LNCaP clone FGC (cell line): ENCODE results near the gene C2CD3.

Experiments
- DNase-seq: peaks from one replicate; pipeline ENCODE4 v3.0.0-alpha.2; 2011; ENCODE audit warnings: low read depth
- H3K4me3 ChIP-seq: 2 replicates; pipeline ENCODE4 v1.5.1; 2011; ENCODE audit warnings: mild to moderate bottlenecking, low read depth, low read length, control low read depth
- TF ChIP-seq, protein P1 (sequence below): IDR thresholded peaks from 2 replicates; pipeline ENCODE4 v1.5.1; 2012; ENCODE audit warnings: mild to moderate bottlenecking; ENCODE audit not compliant: control insufficient read depth, insufficient read depth; ENCODE audit errors: extremely low read depth

Gene C2CD3

DNA sequence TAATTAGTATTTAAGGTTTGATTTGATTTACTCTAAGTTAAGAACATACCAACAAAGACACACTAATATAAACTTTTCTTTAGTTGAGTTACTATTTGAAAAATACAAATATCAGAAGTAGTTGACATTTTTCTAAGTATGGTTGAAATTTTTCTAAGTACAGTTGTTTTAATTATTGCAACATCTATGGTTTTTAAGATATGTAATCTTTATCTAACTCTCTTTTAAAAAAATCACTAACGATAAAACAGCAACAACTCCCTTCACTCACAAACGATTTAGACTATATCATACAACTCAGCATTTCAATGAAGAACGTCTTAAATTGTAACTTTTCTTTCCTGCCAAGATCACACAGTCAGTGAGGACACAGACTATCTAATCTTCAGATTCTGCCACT lies 2.0 kb downstream of the C2CD3 start:
- no peak for DNase-seq
- no peak overlapping the region for H3K4me3 ChIP-seq
- TF ChIP-seq, protein P1, sequence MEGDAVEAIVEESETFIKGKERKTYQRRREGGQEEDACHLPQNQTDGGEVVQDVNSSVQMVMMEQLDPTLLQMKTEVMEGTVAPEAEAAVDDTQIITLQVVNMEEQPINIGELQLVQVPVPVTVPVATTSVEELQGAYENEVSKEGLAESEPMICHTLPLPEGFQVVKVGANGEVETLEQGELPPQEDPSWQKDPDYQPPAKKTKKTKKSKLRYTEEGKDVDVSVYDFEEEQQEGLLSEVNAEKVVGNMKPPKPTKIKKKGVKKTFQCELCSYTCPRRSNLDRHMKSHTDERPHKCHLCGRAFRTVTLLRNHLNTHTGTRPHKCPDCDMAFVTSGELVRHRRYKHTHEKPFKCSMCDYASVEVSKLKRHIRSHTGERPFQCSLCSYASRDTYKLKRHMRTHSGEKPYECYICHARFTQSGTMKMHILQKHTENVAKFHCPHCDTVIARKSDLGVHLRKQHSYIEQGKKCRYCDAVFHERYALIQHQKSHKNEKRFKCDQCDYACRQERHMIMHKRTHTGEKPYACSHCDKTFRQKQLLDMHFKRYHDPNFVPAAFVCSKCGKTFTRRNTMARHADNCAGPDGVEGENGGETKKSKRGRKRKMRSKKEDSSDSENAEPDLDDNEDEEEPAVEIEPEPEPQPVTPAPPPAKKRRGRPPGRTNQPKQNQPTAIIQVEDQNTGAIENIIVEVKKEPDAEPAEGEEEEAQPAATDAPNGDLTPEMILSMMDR, result no peak

DNA sequence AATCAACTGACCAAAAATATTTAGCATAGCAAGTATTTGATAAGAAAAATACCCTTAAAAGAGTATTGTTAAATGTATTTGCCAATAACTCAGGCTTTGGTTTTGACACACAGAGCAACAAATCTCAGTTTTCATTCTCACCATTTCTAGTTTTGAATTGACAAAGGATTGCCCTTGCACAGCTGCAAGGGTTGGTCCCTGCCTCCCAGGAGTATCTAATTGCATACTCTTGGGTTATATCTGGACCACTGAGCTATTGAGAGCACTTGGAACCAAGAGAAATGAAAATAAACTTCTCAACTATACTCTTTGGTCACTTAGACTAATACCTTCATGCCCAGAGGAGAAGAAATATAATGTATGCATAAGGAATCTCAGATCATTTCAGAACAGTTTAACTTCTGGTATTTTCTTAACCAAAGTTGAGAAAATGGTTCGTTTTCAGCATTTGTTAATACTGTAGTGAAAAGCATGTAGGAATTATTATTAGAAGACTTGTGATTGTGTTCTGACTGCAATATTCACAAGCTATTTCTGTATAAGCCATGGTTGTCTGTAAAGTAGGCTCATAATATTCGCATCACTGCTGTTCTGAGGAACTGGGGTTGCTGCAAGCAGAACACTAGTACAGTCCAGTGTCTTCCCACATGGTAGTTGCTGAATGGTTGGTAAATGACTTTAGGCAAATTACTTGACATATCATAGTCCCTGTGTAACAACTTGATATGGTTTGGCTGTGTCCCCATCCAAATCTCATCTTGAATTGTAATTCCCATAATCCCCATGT lies 7.9 kb downstream of the C2CD3 start:
- TF ChIP-seq, protein P1, result no peak
- H3K4me3 ChIP-seq, result no peak overlapping the region
- DNase-seq, result no peak

DNA sequence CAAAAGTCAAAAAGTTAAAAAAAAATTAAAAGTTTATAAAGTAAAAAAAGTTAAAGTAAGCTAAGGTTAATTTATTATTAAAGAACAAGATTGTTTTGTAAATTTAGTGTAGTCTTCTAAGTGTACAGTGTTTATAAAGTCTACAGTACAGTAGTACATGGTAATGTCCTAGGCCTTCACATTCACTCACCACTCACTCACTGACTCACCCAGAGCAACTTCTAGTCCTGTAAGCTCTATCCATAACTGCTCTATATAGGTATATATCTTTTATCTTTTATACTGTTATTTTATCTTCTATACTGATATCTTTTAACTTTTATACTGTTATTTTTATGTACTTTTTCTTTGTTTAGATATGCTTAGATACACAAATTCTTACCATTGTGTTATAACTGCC lies 11.2 kb downstream of the C2CD3 start:
- TF ChIP-seq, protein P1, result no peak
- H3K4me3 ChIP-seq, result no peak overlapping the region
- DNase-seq, result no peak

DNA sequence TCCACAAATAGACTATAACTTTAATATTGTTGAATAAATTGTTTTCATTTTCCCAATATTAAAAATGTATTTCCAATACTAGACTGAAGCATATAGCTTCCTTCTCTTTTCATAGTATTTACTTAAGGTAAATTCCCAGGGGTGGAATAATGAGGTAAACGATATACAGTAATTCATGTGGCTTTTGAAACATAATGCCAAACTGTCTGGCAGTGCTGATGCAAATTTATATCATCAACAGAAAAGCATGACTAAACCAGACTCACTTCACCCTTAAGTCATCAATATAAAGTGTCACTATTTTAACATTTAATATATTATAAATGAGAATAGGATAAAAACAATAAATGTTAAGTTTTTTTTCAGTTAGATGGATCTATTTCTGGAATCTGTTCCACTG lies 13.6 kb downstream of the C2CD3 start:
- DNase-seq, result no peak
- H3K4me3 ChIP-seq, result no peak overlapping the region
- TF ChIP-seq, protein P1, result no peak

DNA sequence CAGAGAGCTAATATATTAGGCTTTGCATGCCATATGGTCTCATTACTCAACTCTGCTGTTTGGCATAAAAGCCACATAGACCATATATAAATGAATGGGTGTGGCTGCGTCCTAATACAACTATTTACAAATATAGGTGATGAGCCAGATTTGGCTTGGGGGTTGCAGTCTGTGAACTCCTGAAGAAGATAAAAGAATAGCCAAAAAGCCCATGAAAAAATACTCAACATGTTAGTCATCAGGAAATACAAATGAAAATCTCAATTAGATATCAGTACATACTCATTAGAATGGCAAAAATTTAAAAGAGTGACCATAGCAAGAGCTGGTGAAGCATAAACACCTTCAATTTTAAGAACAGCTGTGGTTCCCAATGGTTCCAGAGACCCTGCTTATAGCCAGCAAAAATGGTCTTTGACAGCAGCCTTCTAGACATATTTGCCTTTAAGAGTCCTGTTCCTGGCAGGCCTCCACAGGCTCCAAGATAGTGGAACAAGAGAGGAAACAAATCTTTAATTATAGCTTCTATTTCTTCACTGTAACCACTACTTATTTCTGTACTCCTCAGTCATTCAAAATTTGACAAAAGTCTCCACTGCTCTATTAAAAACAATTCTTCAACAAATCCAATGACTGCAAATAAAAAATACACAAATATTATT lies 16.1 kb downstream of the C2CD3 start:
- H3K4me3 ChIP-seq, result no peak overlapping the region
- DNase-seq, result no peak
- TF ChIP-seq, protein P1, result no peak

DNA sequence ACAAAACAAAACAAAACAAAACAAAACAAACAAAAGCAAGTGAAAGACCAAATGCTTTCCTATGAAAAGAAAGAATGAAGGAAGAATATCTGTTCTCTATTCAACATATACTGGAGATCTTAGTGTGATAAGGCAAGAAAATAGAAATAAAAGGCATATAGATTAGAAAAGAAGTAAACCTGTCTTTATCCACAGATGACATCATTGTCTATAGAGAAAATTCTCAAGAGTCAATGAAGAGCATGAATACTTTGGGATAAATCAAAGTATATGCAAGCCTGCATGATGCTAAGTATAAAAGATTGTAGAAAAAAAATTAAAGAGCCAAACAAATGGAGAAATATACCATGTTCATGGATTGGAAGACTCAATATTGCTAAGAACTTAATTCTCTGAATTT lies 17.6 kb downstream of the C2CD3 start:
- no peak for DNase-seq
- TF ChIP-seq, protein P1, result no peak
- no peak overlapping the region for H3K4me3 ChIP-seq
